Fibroblast of villous mesenchyme (primary cell): Measurements from ENCODE around the gene HOXA4. TPM values are rescaled to one million over a fixed set of nuclear protein-coding genes. Genes with fewer than 3 reads are reported as not detected.
A peak's percentile ranks its signal among the peaks of the same experiment; 100 is the strongest.

ENCODE experiments used
- DNase-seq: peaks from one replicate; pipeline ENCODE4 v3.0.0-alpha.2; 2010; ENCODE audit warnings: low read depth
- H3K4me3 ChIP-seq: 2 replicates; pipeline ENCODE4 v1.5.1; 2011; ENCODE audit warnings: low read depth, mild to moderate bottlenecking, low read length
- total RNA-seq: library from RNA; depleted of rRNA; stranded (reverse); fragments of >200 nt; gene quantifications from 2 replicates; pipeline ENCODE4 v1.2.3, GENCODE V29; 2012
- TF ChIP-seq, protein P1 (sequence below): IDR thresholded peaks from 2 replicates; pipeline ENCODE4 v1.5.1; 2012; ENCODE audit warnings: low read depth, mild to moderate bottlenecking, low read length; ENCODE audit not compliant: insufficient read depth

HOXA4 gene
- total RNA-seq, 1 donor, result 1.3 TPM

DNA sequence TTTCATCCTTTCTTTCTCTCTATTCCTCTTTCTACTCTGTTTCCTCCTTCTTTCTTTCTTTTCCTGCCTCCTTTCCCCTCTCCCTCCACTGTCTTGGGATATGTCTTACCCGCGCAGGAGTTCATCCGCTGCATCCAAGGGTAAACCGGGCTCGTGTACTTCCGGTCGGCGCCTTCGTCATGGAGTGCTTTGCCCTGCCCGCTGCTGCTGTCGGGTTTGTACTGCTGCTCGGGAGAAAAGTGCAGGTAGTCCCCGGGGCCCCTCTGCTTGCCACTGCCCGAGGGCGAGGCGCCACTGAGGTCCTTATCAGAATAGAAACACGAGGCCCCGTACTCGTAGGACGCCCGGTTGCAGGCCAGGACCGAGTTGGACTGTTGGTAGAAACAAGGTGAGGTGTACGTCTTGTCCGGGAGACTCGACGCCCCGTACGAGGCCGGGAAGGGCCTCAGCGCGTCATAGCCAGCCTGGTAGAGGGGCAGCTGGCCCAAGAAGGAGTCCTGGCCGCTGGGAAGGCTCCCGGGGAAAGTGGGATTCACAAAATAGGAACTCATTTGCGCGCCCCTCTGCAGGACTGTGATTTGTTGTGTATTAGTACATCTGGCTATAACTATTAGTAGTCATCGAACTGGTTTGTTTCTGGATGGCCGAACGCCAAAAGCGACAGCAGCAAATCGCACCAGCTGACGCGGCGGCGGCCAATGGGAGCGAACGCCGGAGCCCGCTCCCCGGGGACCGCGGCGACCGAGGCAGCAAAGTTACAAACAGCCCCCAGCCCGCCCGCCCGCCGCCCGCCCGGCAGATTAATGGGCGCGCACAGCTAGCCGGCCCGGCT lies 16.9 kb upstream of the HOXA4 start, which contains the start of gene HOXA6:
Gene HOXA6 (minus strand): TSS at position 576 of the 832 bp plus-strand sequence. CDS start 25 bp downstream, at position 551.
- peak; percentile 61 for DNase-seq
- H3K4me3 ChIP-seq, result peak within 1 kb of the TSS; percentile 77
- TF ChIP-seq, protein P1, sequence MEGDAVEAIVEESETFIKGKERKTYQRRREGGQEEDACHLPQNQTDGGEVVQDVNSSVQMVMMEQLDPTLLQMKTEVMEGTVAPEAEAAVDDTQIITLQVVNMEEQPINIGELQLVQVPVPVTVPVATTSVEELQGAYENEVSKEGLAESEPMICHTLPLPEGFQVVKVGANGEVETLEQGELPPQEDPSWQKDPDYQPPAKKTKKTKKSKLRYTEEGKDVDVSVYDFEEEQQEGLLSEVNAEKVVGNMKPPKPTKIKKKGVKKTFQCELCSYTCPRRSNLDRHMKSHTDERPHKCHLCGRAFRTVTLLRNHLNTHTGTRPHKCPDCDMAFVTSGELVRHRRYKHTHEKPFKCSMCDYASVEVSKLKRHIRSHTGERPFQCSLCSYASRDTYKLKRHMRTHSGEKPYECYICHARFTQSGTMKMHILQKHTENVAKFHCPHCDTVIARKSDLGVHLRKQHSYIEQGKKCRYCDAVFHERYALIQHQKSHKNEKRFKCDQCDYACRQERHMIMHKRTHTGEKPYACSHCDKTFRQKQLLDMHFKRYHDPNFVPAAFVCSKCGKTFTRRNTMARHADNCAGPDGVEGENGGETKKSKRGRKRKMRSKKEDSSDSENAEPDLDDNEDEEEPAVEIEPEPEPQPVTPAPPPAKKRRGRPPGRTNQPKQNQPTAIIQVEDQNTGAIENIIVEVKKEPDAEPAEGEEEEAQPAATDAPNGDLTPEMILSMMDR, result no peak

DNA sequence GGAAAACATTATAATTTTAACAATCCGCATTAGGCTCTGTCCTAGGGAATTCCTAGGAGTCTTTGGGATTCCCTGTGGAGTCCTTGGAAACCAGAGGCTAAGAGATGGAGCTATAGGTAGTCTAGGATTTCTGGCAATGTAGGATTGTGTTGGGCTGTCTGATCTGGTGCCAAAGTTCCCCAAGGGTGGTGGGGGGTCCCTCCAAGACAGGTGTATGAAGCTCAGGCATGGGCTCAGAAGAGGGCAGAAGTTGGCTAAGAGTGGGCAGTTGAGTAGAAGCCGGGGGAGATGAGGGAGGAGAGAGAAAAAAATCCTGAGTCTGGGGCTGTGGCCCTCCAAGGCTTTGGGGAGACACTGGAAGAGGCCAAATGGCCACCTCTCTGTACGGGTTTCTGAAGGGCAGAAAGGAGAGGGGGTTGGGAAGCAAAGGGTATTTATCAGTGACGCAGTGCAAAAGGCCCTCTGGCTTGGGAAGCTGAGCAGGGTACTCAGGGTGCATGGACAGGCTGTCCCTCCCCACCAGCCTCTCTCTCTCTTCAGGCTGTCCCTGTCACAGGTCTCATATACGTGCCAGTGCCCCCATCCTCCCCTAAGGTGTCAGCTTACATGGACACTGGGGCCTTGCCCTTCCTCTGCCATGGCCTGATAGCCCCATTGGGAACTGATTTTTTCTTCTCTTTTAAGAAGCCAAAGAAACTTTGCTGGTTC lies 16.1 kb upstream of the HOXA4 start:
- peak overlapping the region; percentile 77 for H3K4me3 ChIP-seq
- peak; percentile 49 for DNase-seq
- TF ChIP-seq, protein P1, result no peak

DNA sequence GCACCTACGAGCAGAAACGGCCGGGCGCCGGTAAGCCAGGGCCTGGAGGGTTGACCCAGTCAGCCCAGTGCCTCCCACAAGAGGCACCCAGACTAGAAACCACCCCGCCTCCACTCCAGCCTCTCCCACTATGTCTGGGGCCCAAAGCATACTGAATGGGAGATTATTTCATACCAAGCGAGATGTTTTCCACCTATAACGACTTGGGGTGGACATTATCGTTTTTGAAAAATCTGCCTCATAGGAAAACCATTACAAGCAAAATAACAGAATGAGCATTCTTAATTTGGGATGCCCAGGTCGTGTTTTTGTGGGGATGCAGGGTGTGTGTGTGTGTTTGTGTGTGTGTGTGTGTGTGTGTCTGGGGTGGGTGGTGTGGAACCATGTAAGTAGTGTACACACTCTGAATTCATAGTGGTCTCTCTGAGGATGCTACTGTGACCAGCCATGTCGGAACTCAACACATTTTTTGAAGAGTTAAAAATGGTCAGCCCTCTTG lies 15.4 kb upstream of the HOXA4 start:
- peak; percentile 41 for DNase-seq
- H3K4me3 ChIP-seq, result peak overlapping the region; percentile 32
- TF ChIP-seq, protein P1, result no peak

DNA sequence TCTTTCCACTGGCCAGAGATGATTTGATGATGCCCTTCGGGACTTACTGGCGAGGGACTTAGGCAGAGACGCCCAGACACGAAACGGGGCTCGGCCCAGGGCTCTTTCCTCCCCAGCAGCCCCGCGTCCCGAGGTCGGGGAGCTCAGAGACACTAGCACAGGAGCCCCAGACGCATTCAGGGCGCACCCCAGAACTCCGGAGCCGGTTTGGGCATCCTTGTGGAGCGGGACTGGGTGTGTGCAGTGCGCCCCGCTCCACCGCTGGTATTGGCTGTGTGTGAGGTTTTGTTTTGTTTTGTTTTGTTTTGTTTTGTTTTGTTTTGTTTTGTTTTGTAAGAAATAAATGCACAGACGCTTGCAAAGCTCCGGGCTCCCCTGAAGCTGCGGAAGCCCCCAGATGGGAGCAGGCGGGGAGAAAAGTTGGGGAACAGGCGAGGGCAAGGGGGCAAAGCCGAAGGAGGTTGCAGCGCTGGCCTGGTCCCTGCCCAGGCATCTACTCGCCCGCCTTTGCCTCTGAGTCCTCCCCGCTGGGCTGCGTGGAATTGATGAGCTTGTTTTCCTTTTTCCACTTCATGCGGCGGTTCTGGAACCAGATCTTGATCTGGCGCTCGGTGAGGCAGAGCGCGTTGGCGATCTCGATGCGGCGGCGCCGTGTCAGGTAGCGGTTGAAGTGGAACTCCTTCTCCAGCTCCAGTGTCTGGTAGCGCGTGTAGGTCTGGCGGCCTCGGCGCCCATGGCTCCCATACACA lies 14.8 kb upstream of the HOXA4 start:
- no peak for DNase-seq
- TF ChIP-seq, protein P1, result no peak
- peak overlapping the region; percentile 32 for H3K4me3 ChIP-seq

DNA sequence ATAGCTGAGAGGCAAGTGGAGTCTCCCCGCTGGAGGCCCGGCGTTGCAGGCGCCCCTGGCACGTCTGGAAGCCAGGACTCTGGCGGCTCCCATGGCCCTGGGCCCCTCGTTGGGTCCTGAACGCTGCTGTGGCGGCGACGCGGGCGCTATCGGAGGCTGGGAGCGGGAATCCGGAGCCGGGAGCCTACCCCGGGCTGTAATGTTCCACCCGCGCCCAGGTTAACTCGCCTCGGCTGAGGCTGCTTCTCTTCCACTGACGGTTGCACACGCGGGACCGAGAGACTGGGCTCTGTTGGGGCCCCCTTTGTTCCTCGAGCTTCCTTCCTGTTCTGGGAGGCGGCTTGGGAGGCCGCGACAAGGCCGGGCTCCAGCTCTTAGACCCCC lies 14.2 kb upstream of the HOXA4 start:
- TF ChIP-seq, protein P1, result no peak
- no peak for DNase-seq
- H3K4me3 ChIP-seq, result peak overlapping the region; percentile 29
